Measurements from ENCODE around the gene PKP2.

DNA sequence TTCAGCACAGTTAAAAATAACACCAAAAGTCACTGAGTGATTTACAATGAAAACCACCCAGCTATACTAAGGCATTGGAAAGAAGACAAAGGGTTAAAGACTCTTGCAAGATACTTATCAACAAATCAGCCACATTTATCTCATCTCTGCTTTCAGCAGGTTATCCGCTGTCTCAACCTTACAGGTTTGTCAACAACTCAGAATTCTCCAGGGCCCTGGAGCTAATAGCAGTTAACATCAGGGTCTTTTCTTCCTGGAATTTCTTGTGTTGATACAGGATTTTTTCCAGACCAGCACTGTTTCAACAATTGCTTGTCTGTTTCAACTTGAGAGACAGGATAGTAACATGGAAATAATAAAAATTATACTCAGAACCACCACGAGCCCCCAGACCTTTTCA lies 3.5 kb downstream of the PKP2 start:
- TF ChIP-seq, protein P1, sequence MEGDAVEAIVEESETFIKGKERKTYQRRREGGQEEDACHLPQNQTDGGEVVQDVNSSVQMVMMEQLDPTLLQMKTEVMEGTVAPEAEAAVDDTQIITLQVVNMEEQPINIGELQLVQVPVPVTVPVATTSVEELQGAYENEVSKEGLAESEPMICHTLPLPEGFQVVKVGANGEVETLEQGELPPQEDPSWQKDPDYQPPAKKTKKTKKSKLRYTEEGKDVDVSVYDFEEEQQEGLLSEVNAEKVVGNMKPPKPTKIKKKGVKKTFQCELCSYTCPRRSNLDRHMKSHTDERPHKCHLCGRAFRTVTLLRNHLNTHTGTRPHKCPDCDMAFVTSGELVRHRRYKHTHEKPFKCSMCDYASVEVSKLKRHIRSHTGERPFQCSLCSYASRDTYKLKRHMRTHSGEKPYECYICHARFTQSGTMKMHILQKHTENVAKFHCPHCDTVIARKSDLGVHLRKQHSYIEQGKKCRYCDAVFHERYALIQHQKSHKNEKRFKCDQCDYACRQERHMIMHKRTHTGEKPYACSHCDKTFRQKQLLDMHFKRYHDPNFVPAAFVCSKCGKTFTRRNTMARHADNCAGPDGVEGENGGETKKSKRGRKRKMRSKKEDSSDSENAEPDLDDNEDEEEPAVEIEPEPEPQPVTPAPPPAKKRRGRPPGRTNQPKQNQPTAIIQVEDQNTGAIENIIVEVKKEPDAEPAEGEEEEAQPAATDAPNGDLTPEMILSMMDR (IDR thresholded peaks at IDR 0.05), result no peak
- TF ChIP-seq POLR2A (IDR thresholded peaks at IDR 0.05), result no peak

All from uterus (tissue), 2 donors.